Measurements from ENCODE around the gene OTOG.

DNA sequence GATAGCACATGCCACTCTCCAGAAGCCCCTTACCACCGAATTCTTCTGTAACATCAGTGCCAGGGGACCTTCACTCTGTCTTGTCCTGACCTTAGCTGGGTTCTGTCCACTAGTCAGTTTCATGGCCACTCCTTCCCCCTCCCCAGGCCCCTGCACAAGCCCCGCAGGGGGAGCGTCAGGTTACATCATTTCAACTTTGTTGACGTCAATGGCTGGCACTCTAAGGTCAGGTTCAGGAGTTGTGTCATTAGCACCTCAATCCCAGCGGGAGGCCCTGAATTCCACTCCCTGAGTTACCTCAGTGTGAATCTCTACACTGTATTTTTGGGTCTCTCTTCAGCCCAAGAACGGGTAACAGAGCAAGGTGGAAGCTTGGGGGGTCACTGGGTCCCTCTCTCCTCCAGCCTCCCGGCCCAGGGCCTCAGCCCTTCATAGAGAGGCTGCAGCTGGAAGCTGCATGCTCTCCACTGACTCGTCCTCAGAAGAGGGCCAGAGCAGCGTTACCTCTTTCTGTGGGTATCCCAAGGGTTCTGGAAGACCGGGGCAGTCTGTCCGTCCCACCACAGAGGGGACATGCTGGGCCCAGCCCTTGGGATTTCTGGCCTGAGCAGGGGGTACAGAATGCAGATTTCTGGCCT, 13.2 kb upstream of the OTOG start:
- no peak for TF ChIP-seq MAX (IDR thresholded peaks at IDR 0.05; ENCODE audit: insufficient read depth, insufficient read length)
- no peak for TF ChIP-seq POLR2A (IDR thresholded peaks at IDR 0.05; ENCODE audit: low read depth, low read length)
- TF ChIP-seq, protein P1, sequence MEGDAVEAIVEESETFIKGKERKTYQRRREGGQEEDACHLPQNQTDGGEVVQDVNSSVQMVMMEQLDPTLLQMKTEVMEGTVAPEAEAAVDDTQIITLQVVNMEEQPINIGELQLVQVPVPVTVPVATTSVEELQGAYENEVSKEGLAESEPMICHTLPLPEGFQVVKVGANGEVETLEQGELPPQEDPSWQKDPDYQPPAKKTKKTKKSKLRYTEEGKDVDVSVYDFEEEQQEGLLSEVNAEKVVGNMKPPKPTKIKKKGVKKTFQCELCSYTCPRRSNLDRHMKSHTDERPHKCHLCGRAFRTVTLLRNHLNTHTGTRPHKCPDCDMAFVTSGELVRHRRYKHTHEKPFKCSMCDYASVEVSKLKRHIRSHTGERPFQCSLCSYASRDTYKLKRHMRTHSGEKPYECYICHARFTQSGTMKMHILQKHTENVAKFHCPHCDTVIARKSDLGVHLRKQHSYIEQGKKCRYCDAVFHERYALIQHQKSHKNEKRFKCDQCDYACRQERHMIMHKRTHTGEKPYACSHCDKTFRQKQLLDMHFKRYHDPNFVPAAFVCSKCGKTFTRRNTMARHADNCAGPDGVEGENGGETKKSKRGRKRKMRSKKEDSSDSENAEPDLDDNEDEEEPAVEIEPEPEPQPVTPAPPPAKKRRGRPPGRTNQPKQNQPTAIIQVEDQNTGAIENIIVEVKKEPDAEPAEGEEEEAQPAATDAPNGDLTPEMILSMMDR (IDR thresholded peaks at IDR 0.05; ENCODE audit: extremely low read depth in 1 of 2, insufficient read depth in 1 of 2, low read depth in 1 of 2, low read length in 2 of 2), result no peak
- TF ChIP-seq POLR2AphosphoS5 (IDR thresholded peaks at IDR 0.05; ENCODE audit: insufficient read depth, low read depth, low read length), result no peak

Data from endothelial cell of umbilical vein (primary cell).